Effector memory CD4-positive, alpha-beta T cell (primary cell): ENCODE results near the gene NACAD.
A peak's percentile ranks its signal among the peaks of the same experiment; 100 is the strongest.

Experiments used
- DNase-seq, 3 donors: peaks; one replicate each; pipeline ENCODE4 v3.0.0-alpha.2; 2020
- H3K27ac ChIP-seq: 2 replicates; pipeline ENCODE4 v1.7.0; 2013; ENCODE audit warnings: mild to moderate bottlenecking, low read length, moderate library complexity; ENCODE audit not compliant: insufficient read depth, poor library complexity, severe bottlenecking
- H3K27me3 ChIP-seq: replicated peaks from 2 replicates; pipeline ENCODE4 v1.7.0; 2013; ENCODE audit warnings: mild to moderate bottlenecking, low read length; ENCODE audit not compliant: insufficient read depth, control insufficient read depth, poor library complexity, severe bottlenecking
- H3K36me3 ChIP-seq: 2 replicates; pipeline ENCODE4 v1.7.0; 2013; ENCODE audit warnings: mild to moderate bottlenecking, low read length, moderate library complexity; ENCODE audit not compliant: control insufficient read depth, insufficient read depth
- H3K4me1 ChIP-seq: 2 replicates; pipeline ENCODE4 v1.7.0; 2013; ENCODE audit warnings: low read length, mild to moderate bottlenecking; ENCODE audit not compliant: control insufficient read depth, insufficient read depth, poor library complexity, severe bottlenecking
- H3K4me3 ChIP-seq: 2 replicates; pipeline ENCODE4 v1.7.0; 2013; ENCODE audit warnings: low read length, low read depth, mild to moderate bottlenecking; ENCODE audit not compliant: insufficient read depth, poor library complexity, severe bottlenecking
- H3K9me3 ChIP-seq: 2 replicates; pipeline ENCODE4 v1.7.0; 2013; ENCODE audit warnings: mild to moderate bottlenecking, low read length, moderate library complexity; ENCODE audit not compliant: control insufficient read depth
- total RNA-seq, 3 donors: gene quantifications; one replicate each; lab custom pipeline; 2026; lab: John Stamatoyannopoulos, UW

NACAD gene
- total RNA-seq, result 0 to 1.5 (median 0.26) reads per million in 3 donors

- Histone ChIP-seq H3K4me3 (peak within 1 kb of the TSS; percentile 57), H3K27ac (no peak within 1 kb of the TSS), H3K9me3 (no peaks in the 10 kb centered on the region), H3K36me3 (no peaks in the 10 kb centered on the region), H3K27me3 (peaks cover 10% of the 10 kb centered on the region), H3K4me1 (peaks cover 6% of the 10 kb centered on the region)
- DNase-seq, result peak in 1 of 3 donors; percentile 7
Measured at GRCh38 chr7:45088821-45089340, at the start of gene NACAD. Gene NACAD, minus strand, starts transcription at chr7:45088969. Its CDS starts 75 bp downstream, at chr7:45088894.

- no peak overlapping the region for H3K4me3 ChIP-seq
- H3K36me3 ChIP-seq, result no peaks in the 10 kb centered on the region
- H3K4me1 ChIP-seq, result no peaks in the 10 kb centered on the region
- peak; percentile 26 to 56 (median 34) for DNase-seq
- no peaks in the 10 kb centered on the region for H3K27me3 ChIP-seq
- H3K9me3 ChIP-seq, result no peaks in the 10 kb centered on the region
- no peak overlapping the region for H3K27ac ChIP-seq
Measured at GRCh38 chr7:45136106-45137060, 47.6 kb upstream of the NACAD start.

GRCh38 chr7:45133877-45134276, 45.1 kb upstream of the NACAD start:
- no peak for DNase-seq
- no peaks in the 10 kb centered on the region for H3K9me3 ChIP-seq
- no peak overlapping the region for H3K4me3 ChIP-seq
- no peak overlapping the region for H3K27ac ChIP-seq
- no peaks in the 10 kb centered on the region for H3K4me1 ChIP-seq
- H3K27me3 ChIP-seq, result no peaks in the 10 kb centered on the region
- no peaks in the 10 kb centered on the region for H3K36me3 ChIP-seq

- H3K27me3 ChIP-seq, result no peaks in the 10 kb centered on the region
- H3K27ac ChIP-seq, result no peak overlapping the region
- no peak for DNase-seq
- H3K4me3 ChIP-seq, result no peak overlapping the region
- H3K36me3 ChIP-seq, result no peaks in the 10 kb centered on the region
- no peaks in the 10 kb centered on the region for H3K4me1 ChIP-seq
- H3K9me3 ChIP-seq, result no peaks in the 10 kb centered on the region
Measured at GRCh38 chr7:45133352-45133751, 44.6 kb upstream of the NACAD start.

- Histone ChIP-seq H3K36me3 (no peaks in the 10 kb centered on the region), H3K27me3 (no peaks in the 10 kb centered on the region), H3K4me1 (no peaks in the 10 kb centered on the region), H3K4me3 (no peak overlapping the region), H3K27ac (no peak overlapping the region), H3K9me3 (no peaks in the 10 kb centered on the region)
- DNase-seq, result no peak
Measured at GRCh38 chr7:45132708-45133320, 44.0 kb upstream of the NACAD start.

- H3K9me3 ChIP-seq, result no peaks in the 10 kb centered on the region
- no peaks in the 10 kb centered on the region for H3K27me3 ChIP-seq
- no peak overlapping the region for H3K4me3 ChIP-seq
- H3K4me1 ChIP-seq, result no peaks in the 10 kb centered on the region
- DNase-seq, result no peak
- H3K27ac ChIP-seq, result no peak overlapping the region
- no peaks in the 10 kb centered on the region for H3K36me3 ChIP-seq
Measured at GRCh38 chr7:45131891-45132290, 43.1 kb upstream of the NACAD start.

GRCh38 chr7:45130910-45131309, 42.1 kb upstream of the NACAD start:
- H3K27ac ChIP-seq, result no peak overlapping the region
- H3K27me3 ChIP-seq, result no peaks in the 10 kb centered on the region

GRCh38 chr7:45129906-45130305, 41.1 kb upstream of the NACAD start:
- H3K4me3 ChIP-seq, result no peak overlapping the region
- H3K27ac ChIP-seq, result no peak overlapping the region
- H3K27me3 ChIP-seq, result no peaks in the 10 kb centered on the region
- H3K9me3 ChIP-seq, result no peaks in the 10 kb centered on the region
- no peaks in the 10 kb centered on the region for H3K4me1 ChIP-seq
- no peaks in the 10 kb centered on the region for H3K36me3 ChIP-seq
- DNase-seq, result no peak

More at GRCh38 chr7:45130910-45131309, 42.1 kb upstream of the NACAD start:
- H3K36me3 ChIP-seq, result no peaks in the 10 kb centered on the region
- H3K9me3 ChIP-seq, result no peaks in the 10 kb centered on the region
- no peak for DNase-seq
- H3K4me1 ChIP-seq, result no peaks in the 10 kb centered on the region
- no peak overlapping the region for H3K4me3 ChIP-seq

- H3K27me3 ChIP-seq, result no peaks in the 10 kb centered on the region
- no peaks in the 10 kb centered on the region for H3K9me3 ChIP-seq
- no peak overlapping the region for H3K4me3 ChIP-seq
- H3K27ac ChIP-seq, result no peak overlapping the region
- H3K36me3 ChIP-seq, result no peaks in the 10 kb centered on the region
- H3K4me1 ChIP-seq, result no peaks in the 10 kb centered on the region
- no peak for DNase-seq
Measured at GRCh38 chr7:45129181-45129800, 40.5 kb upstream of the NACAD start.
